Left lobe of liver (tissue), 2 donors: ENCODE results near the gene CA10. TPM values are rescaled to one million over a fixed set of nuclear protein-coding genes. Genes with fewer than 3 reads are reported as not detected.

Experiments used
- ATAC-seq: fragments of 200-7000 bp; cut with Tn5 transposase; one replicate; pipeline ENCODE4 v1.9.1; 2020; ENCODE audit warnings: mild to moderate bottlenecking, moderate library complexity
- DNase-seq: peaks from one replicate; pipeline ENCODE4 v3.0.0-alpha.2; 2020; ENCODE audit warnings: low spot score
- total RNA-seq: library from RNA; stranded (reverse); gene quantifications from one replicate; pipeline ENCODE4 v1.2.1, GENCODE V29; 2021
- donor health status: DM: no; HTN: no; CAD: no; lungs with moderate emphysema.
- donor health status: DM: no; HTN: yes; CAD: no.

Gene CA10
- total RNA-seq, 1 donor from 2014 or later = not detected

DNA sequence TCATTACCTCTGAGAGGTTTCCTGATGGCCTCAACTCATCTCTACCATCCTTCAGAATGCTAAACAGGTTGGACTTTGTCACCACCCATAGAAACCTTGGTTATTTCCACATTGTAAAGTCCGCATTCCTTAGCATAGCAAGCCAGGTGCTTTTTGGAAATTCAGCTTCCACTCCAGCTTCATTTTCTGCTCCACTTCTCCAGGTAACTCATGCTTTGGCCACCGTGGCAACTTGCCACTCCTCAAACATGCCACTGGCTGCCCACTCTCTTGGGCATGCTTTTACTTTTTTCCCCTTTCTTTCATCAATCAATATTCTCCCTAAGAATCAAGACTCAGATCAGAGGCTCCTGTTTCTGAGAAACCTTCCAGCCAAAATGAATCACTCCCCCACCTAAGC, 203.3 kb downstream of the CA10 start:
- no peak for DNase-seq
- ATAC-seq = no peak

DNA sequence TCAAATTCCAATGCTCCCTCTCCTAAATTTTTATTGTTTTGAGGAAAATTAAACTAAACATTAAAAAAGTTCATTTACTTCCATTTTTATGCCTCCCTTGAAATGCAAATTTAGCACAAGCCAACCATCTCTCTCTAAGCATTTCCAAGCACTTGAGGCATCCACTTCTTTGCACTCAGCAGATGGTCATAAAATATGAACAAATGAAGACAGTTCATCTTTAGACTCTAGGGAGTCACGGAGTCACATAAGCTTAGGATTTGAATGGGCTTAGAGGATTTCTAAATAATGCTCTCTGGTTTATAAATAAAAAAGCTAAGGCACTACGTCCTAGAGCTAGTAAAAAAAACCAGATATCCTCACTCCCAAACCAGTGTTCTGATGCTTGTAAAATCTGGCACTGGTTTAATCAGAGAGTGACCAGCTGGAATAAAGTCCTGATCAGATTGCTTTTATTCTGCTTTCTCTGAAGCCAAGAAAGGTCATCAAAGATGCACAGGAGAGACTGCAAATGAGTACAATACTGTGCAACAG, 204.2 kb downstream of the CA10 start:
- DNase-seq = no peak
- ATAC-seq = no peak

DNA sequence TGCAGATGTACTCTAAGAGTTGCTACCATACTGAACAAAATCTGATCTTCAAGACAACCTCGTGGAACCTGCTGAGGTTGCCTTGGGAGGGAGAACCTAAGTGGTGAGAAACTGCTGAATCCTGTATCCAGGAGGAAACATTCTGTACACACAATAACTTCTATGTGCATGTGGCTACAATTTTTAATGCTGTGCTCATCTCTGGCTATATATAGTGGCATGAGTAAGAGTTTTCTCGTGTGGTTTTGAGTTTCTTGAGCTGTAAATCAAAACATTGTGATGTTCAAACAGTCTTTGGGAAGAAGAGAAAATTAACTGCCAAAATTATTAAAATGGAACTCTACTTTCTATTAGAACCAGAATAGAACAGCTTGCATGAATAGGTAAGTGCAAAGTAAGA, 206.8 kb downstream of the CA10 start:
- no peak for ATAC-seq
- no peak for DNase-seq

DNA sequence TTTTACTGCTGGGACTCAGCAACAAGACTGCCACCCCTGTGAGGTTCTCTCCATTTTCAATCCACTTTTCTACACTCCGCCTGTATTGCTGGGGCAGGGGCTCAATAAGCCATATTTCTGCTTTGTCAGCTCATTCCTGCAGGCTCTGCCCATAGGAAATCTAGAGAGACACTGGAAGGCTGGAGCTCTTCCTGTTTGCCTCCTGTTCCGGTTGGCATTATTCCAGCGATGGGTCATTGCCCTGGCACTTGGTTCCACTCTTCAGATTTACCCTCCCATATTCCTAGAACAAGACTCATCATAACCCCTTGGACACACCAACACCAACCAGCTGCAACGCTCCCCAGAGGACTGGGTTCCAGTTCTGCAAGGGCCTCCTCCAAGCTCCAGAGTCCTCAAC, 210.4 kb downstream of the CA10 start:
- ATAC-seq (no peak), DNase-seq (no peak)

DNA sequence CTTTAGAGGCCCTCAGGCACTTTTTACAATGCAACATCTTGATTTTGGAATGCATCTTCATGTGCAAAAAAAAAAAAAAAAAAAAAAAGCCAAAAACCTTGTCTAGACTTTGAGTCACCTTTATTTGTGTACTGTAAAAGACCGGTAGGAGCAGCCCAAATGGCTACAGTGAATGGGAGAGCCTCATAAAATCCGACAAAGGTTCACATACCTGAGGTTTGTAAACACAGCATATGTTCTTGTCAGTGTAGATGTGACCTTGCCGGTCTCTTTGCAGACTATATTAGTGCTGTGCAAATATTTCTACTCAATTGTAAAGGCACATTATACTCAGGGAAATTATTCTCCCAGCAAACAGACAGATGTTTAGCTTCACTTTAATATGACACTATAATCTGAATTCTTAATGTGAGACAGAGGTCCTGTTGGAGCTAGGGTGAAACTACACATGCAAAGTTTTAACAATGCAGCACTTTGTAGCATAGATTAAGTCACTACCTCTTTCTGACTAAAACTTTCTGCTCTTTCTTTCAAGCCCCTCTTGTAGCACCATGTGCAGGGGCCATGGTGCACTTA, 211.3 kb downstream of the CA10 start:
- no peak for DNase-seq
- ATAC-seq = no peak

DNA sequence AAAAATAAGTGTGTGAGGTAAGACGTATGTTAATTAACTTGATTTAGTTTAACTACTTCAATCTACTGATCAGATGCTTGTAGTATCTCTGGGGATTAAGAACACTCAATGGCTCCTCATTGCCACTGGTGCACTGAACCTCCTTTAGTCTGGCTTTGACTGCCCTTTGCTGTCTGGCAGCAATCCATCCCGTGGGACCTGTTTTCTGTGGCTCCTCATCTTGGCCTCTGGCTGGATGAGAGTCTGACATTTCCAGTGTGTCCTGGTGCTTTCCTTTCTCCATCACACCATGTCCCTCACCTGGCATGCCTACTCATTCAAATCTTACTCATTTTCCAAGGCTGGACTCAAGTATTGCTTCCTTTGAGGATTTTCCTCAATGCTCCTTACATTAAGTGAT, 212.2 kb downstream of the CA10 start:
- DNase-seq = no peak
- ATAC-seq = no peak

DNA sequence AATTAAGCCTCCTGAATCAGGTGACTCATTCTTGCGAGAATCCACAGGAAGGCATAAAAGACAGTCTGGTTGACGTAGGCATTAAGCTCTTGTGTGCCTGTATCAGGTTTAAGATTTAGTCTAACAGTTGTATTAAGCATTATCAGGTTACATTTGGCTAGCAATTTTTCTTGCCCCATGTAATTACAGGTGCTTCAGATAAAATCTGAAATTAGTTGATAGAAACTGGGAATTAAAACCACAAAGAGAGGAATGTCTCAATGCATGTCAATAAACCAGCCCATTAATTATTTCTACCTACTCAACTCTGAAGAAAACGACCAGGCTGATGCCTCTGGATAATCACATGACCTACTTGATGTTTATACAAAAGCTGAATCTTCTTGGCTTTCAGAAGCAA, 217.2 kb downstream of the CA10 start:
- ATAC-seq (no peak), DNase-seq (no peak)

DNA sequence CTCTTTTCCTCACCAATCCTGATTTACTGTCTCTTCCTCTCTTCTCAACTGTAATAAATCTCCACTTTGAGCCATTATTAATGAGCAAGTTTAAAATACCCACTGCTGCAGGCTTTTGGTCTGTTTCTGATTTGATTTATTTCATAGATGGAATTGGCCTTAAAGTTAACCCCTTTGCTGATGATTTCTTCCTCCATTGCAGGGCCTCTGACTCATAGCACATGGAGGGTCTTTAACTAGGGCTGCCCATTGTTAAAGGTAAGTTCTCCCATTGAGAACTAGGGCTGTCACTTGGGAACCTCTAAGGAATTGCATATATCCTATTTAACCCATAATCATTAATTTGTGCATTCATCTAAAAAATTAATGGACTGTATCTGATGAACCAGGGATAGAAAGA, 221.2 kb downstream of the CA10 start:
- no peak for DNase-seq

DNA sequence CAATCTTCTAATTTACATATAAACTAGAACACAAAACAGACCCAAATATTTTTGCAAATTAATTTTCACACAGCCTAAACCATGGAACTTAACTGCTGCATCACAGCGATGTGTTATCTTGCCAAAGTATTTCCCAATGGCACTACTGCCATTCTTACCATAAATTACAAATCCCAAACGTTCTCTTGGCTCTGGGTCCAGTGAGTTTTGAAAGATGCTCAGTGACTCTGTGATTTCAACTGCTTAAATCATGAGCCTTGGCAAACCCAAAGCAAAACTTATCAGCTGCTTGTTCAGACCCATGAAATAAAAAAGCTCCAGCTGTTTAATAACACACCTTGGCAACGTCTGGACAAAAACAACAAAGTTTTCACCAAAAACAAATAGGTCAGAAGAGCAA, 223.0 kb downstream of the CA10 start:
- DNase-seq (no peak), ATAC-seq (no peak)

More for the DNA sequence above, 221.2 kb downstream of the CA10 start:
- no peak for ATAC-seq

DNA sequence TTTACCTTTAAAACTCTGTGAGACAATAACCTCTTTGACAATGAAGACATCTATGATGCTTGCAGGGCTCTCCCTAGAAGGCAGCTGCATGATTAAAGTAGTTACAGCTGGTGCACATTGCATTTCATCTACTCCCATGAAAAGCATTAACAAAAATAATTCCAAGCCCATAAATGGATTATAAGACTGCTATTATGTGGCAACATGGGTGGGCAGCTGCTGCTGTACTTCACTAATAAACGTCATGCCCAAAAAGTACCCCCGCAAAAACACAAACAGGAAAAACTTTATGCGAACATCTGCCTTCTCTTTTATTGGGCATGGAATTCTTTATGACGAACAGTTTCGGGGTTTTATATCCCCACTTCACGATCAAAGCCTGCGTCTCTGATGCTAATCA, 224.9 kb downstream of the CA10 start:
- ATAC-seq = no peak
- DNase-seq = no peak

DNA sequence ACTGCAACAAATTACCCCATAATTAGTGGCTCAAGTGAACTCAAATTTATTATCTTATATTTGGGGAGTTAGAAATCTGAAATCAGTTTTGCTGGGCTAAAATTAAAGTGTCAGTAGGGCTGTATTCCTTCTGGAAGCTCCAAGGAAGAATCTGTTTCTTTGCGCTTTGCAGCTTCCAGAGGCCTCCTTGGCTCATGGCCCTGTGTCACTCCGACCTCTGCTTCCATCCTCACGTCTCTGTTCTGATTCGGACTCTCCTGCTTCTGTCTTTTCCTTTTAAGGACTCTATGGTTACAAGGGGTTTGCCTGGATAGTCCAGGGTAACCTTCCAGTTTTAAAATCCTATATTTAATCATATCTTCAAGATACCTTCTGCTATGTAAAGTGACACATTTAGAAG, 232.1 kb downstream of the CA10 start:
- no peak for ATAC-seq

DNA sequence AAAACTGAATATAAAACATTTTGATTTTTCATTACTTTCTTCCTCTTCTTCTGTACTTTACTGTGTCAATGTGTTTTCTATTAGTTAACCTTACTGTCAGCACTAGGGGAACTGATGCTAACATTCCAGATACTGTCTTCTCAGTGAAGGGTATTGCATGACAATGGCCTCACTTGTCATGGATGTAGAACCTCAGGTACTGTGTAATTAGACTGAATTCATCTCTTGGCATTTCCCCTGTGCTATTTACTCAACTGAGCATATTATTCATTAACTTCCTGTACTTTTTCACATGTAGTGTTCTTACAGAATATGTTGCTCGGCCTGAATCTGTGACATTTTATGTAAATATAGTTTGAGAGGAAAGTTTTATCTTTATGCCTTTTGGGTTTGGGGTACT, 237.0 kb downstream of the CA10 start:
- ATAC-seq = no peak

More for the DNA sequence above, 232.1 kb downstream of the CA10 start:
- DNase-seq = no peak

DNA sequence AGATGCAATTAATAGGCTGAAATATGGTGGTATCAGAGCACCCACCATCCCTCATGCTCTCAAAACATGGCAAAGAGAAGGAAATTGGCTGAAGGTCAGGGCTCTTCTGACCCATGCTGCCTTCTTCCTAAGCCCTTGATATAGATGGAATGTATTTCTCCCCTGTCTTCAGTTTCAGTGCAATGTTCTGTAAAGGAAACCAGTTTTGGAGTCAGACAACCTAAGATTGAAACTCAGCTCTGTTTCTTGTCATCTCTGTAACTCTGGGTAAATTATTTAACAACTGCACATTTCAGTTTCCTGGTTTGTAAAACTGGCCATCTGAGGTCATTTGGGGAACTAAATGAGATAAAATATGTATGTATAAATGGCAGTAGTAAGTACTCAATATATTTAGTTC, 243.9 kb downstream of the CA10 start:
- DNase-seq (no peak), ATAC-seq (no peak)

More for the DNA sequence above, 237.0 kb downstream of the CA10 start:
- no peak for DNase-seq

DNA sequence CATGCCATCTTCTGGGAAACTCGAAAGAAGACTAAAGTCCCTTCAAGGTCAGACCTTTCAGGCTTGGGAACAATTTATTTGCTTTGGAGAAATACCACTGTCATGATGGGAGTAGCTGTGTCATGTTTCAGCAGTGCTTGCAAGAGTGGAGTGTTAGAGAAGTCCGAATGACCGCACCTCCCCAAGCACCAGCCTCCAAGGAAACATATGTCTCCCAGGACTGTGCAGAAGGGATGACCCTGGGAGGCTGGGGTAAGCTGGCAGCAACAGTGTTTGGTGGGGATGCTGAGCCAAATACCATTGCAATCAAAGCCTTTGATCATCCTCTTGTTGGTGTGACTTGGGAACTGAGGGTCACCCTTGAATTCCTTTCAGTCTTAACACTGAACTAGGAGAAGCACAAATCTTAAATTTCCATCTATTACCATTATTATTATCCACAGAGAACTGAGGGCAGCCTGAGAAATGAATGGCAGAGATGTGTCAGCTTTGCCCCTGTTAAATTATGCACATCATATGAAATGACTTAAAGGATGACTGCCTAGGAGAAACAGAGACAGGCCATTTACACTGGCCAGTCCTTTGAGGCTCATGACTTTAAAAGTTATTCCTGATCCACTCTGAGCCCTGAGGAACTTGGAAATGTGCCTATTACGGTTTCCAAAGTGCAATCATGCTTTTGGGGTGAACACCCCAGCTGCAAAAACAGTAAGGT, 244.9 kb downstream of the CA10 start:
- DNase-seq (no peak), ATAC-seq (no peak)

DNA sequence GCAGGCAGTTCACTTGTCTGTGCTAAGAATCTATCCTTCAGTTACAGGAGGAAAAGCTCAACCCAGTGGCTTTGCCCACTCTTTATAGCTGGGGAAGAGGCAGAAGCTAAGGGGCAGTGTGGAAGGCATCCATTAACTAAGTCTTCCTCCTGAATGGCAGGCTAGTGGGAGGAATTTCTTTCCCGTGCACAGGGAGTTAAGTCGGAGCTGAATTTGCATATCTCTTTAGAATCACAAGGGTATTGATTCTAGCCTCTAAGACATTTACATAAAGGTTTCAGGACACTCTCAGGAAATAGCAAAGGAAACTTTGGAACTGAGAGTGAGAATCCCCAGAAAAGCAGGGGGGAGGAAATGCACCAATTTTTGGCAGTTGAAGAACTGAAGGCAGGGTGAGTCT, 245.6 kb downstream of the CA10 start:
- DNase-seq = no peak
- ATAC-seq = no peak

DNA sequence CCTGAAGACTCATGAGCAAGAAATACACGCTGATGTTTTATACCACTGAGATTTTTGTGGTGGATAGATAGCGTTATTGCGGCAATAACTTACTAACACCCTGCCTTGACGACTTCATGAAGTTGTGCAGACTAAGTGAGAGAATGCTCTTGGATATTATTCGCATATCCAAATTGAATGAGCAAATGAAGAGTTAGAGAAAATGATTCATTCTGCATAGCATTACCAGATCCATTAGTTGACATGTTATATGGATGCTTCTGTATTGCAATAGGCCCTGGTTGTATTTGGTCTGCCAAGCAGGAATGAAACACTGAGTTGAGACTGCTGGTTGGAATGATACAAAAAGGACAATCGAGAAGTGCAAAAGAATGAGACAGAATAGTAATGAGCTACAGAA, 247.3 kb downstream of the CA10 start:
- DNase-seq (no peak), ATAC-seq (no peak)

DNA sequence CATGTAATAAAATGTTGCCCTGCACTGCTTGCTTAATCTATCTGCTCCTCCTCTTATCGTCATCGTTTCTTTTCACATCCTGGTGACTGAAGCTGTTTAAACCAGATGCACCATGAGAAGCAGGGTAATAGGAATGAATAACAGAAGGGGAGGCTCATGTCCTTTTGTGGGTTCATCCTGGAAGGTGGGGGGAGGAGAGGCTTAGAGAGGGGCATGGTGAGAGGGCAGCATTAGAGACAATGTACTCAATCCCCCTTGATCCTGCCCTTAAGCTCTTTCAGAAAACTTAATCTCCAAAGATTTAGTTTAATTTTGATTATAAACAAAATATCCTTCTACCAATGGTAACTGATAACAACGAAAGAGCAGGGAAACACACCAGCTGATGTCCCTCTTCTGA, 248.5 kb downstream of the CA10 start:
- ATAC-seq = no peak
- no peak for DNase-seq

DNA sequence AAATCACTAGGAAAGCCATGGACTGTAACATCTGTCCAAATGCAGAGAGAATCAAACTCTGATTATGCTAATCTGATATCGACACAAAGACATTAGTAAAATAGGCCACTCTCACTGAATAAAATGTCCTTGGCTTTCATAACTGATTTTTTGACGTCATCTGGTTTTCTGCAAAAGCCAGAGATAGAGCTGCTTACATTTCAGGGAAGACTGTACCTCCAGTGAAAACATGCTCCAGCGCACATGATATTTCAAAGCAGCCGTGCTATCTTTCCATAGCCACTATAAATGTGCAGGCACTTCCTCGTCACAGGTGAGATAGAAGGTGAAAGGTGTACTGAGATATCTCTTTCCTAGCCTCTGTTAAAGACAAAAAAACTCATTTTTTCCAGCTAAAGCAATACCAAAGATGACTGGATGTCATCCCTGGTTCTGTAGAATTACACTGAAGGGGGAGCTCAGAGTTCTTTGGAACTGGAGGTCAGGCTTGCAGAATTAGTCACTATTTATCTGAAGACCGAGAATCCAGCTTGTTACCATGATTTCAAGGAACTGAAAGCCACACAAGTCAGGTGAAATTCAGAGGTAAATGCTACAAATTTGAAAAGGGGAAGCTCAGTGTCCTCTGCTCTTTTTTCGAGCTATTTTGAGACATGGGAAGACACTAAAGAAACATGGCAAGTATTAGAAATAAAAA, 249.5 kb downstream of the CA10 start:
- ATAC-seq (no peak), DNase-seq (no peak)

DNA sequence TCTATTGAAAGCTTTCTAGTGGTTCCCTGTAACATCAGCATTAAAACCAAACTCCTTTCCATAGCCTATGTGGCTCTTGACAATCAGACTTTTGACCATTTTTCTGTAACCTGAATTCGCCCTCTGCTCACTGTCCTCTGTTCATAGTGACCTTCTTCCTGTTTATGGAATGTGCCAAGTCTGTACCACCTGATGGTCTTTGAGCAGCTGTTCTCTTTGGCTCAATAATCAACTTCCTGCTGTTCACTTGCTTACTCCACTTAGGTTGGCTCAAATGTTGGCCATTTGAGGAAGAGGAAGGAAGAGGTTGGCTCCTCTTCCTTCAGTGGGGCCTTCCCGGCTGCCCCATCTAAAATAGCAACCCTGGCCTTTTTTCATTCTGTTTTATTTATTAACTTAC, 251.5 kb downstream of the CA10 start:
- DNase-seq (no peak), ATAC-seq (no peak)

DNA sequence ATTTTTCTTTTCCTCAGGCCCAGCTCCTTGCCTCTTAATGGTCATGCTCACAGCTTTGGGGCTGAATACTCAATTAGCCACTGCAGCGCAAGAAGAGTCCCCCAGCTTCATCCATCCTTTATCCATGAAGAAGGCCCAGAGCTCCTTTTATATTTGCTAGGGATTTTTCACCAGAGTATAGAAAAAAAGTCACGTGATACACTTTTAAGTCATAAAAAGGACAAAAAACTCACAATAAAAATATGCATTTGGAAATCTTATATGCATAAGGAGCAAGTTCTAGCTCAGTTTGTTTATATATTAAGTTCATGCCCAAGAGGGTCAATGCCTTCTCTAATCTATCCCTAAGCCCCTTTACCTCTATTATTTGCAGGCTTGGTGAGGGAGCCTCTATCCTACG, 254.1 kb downstream of the CA10 start:
- DNase-seq (no peak), ATAC-seq (no peak)

DNA sequence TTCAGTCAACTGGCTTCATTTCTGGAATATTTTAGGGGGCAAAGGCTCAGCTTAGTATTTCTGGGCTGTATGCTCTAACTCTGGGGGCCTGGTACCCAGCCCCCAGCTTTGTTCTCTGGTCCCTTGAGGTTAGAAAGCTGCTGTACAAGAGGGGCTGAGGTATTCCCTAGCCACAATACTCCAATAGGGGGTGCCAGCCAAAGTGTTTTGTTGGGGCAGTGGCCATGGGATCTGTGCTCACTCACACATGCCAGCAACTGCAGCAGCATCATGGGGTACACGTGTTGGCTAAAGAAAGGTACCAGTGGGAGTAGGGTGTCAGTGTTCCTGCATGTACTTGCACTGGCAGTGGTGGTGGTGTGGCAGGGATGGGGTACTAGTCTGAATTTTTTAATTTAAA, 257.3 kb downstream of the CA10 start:
- DNase-seq (no peak), ATAC-seq (no peak)

DNA sequence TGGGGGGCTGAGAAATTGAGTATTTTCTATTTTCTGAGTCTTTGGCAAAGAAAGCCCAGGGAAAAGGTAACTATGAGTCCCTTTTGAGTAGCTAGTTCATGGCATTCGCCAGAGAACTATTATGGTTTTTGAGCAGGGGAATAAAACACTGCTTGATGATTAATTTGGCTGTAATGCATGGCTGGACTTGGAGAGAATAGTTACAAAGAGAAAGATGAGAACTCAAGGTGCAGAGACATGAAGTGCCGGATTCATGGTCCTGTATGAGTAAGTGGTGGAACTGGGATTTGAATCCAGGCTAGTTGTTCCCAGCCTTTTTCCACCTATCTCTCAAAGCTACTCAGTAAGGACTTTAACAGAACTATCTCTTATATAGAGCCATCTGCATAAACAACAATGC, 266.6 kb downstream of the CA10 start:
- ATAC-seq (no peak), DNase-seq (no peak)
